ENCODE measurements around the gene SLC46A1.
A peak's percentile ranks its signal among the peaks of the same experiment; 100 is the strongest.

Gene SLC46A1

DNA sequence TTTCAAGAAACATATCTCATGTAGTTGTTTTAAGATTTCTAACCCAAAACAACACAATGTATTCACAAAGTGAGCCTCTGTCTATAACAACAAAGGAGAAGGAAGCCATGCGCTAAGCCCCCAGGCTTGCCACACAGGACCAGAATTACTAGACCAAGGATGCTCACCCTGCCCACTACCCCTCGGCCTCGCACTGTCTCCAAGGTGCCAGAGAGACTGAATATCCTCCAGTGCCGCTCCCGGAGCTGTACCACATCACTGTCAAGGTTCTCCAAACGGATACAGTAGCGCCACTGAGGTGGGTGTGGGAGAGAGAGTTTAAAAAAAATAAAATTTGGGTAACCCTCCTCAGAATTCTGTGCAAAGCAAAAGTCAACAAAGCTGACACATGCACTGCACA, 55.7 kb downstream of the SLC46A1 start:
- DNase-seq (ENCODE audit: low spot score): no peak

DNA sequence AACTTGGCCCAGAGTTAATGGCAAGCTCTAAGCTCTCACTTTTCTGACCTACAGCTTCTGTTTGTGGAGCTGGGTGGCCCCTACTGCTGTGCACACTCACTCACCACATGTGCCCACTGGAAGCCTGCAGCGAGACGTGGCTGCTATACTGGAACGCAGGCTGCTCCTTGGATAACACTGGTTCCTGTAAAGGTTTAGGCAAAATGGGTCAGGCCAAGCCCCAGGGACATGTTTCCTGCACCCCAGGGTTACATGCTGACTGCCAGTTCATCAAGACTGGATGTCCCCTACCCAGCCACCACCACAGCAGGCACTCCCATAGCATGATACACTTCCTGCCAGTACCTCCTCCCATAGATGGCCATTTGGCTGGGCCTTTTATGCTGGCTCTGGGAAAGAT, 57.0 kb downstream of the SLC46A1 start:
- no peak for DNase-seq (ENCODE audit: low spot score)

DNA sequence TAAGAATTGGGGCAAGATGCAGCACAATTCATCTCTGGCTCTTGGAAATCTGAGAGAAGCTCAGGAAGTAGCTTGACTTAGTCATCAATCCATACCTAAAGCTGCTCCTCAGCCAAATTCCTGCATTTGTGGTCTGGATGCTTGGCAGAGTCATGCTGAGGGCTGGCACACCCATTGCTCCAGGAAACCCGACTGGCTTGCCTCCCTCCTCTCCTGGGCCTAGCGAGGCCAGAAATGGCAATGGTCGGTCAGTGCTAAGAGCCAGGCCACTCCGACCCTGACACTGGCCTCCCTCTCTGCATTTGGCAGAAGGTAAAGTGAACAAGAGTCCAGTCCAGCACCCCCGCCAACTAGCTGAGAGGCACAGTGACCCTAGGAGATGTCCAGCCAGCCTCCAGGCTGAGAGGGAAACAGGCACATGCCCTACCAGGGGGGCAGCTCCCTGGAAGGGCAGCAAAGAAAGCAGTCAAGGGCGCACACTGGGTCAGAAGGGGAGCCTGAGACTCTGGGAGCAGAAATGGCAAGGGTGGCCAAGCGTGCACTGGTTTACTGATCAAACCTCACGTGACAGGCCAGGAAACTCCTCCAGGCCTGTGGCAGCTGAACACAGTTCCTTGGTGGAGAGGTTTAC, 58.6 kb downstream of the SLC46A1 start:
- DNase-seq (ENCODE audit: low spot score): peak; percentile 96

DNA sequence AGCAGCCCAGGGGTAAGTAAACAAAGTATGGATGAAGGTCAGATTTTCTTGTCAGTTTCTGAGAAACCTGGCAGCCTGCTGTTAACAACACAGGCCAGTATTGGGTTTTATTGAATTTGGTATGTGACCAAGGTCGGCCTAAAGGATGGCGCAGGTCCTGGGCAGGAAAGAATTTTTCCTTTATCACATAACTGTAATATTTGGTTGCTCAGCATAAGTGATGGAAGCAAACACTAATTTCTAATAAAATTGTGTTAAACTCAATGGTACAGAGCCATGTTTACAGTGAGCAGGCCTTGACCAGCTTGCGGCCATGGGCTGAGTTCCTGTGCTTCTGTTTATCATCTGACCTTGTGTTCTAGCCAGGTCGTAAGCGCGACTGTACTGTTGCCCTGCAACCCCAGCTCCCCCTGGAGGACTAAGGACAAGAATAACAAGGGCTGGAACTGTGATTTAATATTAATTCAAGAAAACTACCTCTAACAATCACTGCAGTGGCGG, 59.2 kb downstream of the SLC46A1 start:
- DNase-seq (ENCODE audit: low spot score): no peak

DNA sequence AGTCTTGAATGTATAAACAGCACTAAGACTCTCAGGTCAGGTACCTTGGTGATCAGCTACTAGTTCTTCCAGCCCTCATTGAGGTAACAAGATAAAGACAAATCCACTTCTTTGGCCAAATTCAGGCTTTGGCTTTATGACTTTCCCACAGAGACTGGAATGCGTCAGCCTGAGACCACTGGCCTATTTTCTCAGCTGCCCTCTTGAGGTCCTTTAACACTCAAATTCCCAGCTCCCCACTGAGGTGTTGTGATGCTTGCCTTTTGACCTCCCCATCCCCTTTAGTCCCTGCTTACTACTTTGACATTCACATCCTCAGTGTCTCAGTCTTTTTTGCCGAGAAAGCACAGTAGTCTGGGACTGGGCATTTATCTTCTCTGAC, 59.8 kb downstream of the SLC46A1 start:
- DNase-seq (ENCODE audit: low spot score): no peak

DNA sequence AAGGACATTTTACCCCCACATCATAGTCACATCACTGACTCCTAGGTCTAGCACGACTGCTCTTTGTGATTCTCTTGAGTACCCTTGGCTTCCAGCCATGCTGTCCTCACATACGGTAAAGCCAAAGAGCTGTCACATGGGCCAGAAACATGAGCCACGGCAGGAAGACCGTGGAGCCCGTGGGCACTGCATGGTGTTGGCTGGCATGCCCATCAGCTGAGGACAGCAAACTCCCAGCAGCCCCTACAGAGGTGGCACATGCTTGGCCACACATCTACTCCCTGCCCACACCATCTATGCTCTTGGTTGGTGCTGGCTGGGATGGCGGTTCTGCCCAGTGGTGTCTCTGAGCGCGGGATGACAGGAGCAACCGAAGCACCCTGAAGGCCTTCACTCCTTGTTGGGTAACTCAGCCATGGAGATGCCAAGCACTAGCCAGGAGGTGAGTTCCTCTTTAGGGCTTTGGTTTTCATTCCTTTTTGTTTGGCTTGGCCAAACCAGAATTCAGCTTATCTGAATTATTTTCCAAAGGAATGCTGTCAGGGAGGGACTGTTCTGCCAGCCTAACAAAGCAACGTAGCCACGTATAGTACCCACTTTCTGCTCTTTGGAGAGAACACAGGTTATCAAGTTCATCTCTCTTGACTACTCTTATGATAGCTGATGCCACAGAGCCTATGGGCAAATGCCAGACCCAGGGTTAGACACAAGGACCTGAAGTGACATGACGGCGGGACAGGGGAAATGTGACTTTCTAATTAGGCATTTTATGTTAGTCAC, 60.4 kb downstream of the SLC46A1 start:
- DNase-seq (ENCODE audit: low spot score): peak; percentile 66
